ENCODE results near the gene ABI3.

- TF ChIP-seq CTCF (IDR thresholded peaks at IDR 0.05) = no peak
- no peak for TF ChIP-seq POLR2A (IDR thresholded peaks at IDR 0.05)
- no peak for TF ChIP-seq POLR2AphosphoS5 (IDR thresholded peaks at IDR 0.05)
Observed at GRCh38 chr17:49165143-49165542, 45.4 kb upstream of the ABI3 start.
